Skeletal muscle satellite cell (primary cell): ENCODE data around the gene SLC7A14.

Source experiments
- H3K27me3 ChIP-seq: 2 replicates; pipeline ENCODE4 v1.7.0; 2013; ENCODE audit warnings: low read length; ENCODE audit not compliant: control insufficient read depth, insufficient read depth
- H3K36me3 ChIP-seq: 2 replicates; pipeline ENCODE4 v1.7.0; 2013; ENCODE audit warnings: mild to moderate bottlenecking, control low read depth, low read length; ENCODE audit not compliant: insufficient read depth
- H3K4me1 ChIP-seq: 2 replicates; pipeline ENCODE4 v1.7.0; 2013; ENCODE audit warnings: low read length; ENCODE audit not compliant: control insufficient read depth, insufficient read depth
- H3K4me2 ChIP-seq: 2 replicates; pipeline ENCODE4 v1.7.0; 2013; ENCODE audit warnings: mild to moderate bottlenecking, low read length
- H3K4me3 ChIP-seq: 2 replicates; pipeline ENCODE4 v1.7.0; 2013; ENCODE audit warnings: low read length
- H3K9ac ChIP-seq: 2 replicates; pipeline ENCODE4 v1.7.0; 2013; ENCODE audit warnings: mild to moderate bottlenecking, low read depth, low read length, moderate library complexity
- H3K9me3 ChIP-seq: replicated peaks from 2 replicates; pipeline ENCODE4 v1.7.0; 2013; ENCODE audit warnings: mild to moderate bottlenecking, control low read depth, low read length

The SLC7A14 gene

DNA sequence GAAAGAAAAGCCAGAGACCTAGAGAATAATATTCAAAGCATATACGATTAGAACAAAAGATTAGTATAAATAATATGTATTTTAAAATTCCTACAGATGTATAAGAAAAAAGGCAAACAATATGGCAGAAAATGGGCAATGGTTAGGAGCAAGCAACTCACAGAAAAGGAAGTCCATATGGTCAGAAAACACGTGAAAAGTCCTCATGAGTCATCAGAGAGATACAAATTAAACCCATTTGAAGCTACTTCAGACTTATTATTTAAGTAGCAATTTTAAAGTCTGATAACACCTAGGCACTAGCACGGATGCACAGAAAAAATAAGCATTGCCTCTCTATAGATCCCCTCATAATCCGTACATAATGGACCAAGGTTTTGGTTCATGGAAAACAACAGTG, 25.6 kb downstream of the SLC7A14 start:
- Histone ChIP-seq H3K27me3 (no peaks in the 10 kb centered on the region), H3K9ac (no peak overlapping the region), H3K4me1 (no peaks in the 10 kb centered on the region), H3K4me2 (no peak overlapping the region), H3K9me3 (no peaks in the 10 kb centered on the region), H3K36me3 (no peaks in the 10 kb centered on the region), H3K4me3 (no peak overlapping the region)

DNA sequence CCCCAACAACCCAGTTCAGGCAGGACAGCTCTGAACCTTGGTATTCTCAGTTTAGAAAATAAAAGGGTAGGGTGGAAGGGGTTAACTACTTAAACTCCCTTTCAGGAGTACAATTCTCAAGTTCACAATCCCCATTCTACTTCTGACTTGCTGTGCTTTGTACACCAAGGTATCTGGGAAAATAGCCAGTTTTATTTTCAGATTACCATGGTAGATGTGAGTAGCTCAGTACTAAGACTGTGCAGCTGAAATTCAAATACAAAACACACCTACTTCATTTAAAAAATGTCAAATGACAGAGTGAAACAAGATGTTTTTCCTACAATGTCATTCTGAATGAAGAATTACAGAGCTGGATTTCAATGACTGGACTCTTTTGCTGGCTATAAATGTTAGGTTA, 27.4 kb downstream of the SLC7A14 start:
- no peaks in the 10 kb centered on the region for H3K36me3 ChIP-seq
- H3K4me1 ChIP-seq = peaks cover 4% of the 10 kb centered on the region
- H3K4me3 ChIP-seq = no peak overlapping the region
- H3K9ac ChIP-seq = no peak overlapping the region
- no peak overlapping the region for H3K4me2 ChIP-seq
- H3K27me3 ChIP-seq = no peaks in the 10 kb centered on the region
- H3K9me3 ChIP-seq = no peaks in the 10 kb centered on the region

- Histone ChIP-seq H3K27me3 (no peaks in the 10 kb centered on the region), H3K4me2 (no peak overlapping the region), H3K36me3 (no peaks in the 10 kb centered on the region), H3K4me3 (no peak overlapping the region), H3K9ac (no peak overlapping the region), H3K4me1 (peaks cover 4% of the 10 kb centered on the region), H3K9me3 (no peaks in the 10 kb centered on the region)
These were observed 30.5 kb downstream of the SLC7A14 start for GRCh38 chr3:170555329-170555728.

GRCh38 chr3:170553788-170554757, 31.8 kb downstream of the SLC7A14 start:
- H3K4me3 ChIP-seq = no peak overlapping the region
- H3K36me3 ChIP-seq = no peaks in the 10 kb centered on the region
- H3K27me3 ChIP-seq = no peaks in the 10 kb centered on the region
- H3K9ac ChIP-seq = no peak overlapping the region
- no peaks in the 10 kb centered on the region for H3K9me3 ChIP-seq
- no peak overlapping the region for H3K4me2 ChIP-seq
- peaks cover 4% of the 10 kb centered on the region for H3K4me1 ChIP-seq

GRCh38 chr3:170551252-170551651, 34.6 kb downstream of the SLC7A14 start:
- H3K9ac ChIP-seq = no peak overlapping the region
- peaks cover 4% of the 10 kb centered on the region for H3K4me1 ChIP-seq
- no peak overlapping the region for H3K4me2 ChIP-seq
- no peaks in the 10 kb centered on the region for H3K27me3 ChIP-seq
- no peaks in the 10 kb centered on the region for H3K9me3 ChIP-seq
- H3K4me3 ChIP-seq = no peak overlapping the region
- no peaks in the 10 kb centered on the region for H3K36me3 ChIP-seq

- H3K36me3 ChIP-seq = no peaks in the 10 kb centered on the region
- no peaks in the 10 kb centered on the region for H3K4me1 ChIP-seq
- H3K9ac ChIP-seq = no peak overlapping the region
- H3K9me3 ChIP-seq = no peaks in the 10 kb centered on the region
- H3K27me3 ChIP-seq = peaks cover 2% of the 10 kb centered on the region
- no peak overlapping the region for H3K4me3 ChIP-seq
- no peak overlapping the region for H3K4me2 ChIP-seq
These were observed 43.2 kb downstream of the SLC7A14 start for GRCh38 chr3:170542704-170543103.

- H3K4me1 ChIP-seq = no peaks in the 10 kb centered on the region
- no peak overlapping the region for H3K9ac ChIP-seq
- no peak overlapping the region for H3K4me2 ChIP-seq
- H3K27me3 ChIP-seq = peaks cover 2% of the 10 kb centered on the region
- no peak overlapping the region for H3K4me3 ChIP-seq
- H3K9me3 ChIP-seq = no peaks in the 10 kb centered on the region
- H3K36me3 ChIP-seq = no peaks in the 10 kb centered on the region
These were observed 46.0 kb downstream of the SLC7A14 start for GRCh38 chr3:170539897-170540296.

DNA sequence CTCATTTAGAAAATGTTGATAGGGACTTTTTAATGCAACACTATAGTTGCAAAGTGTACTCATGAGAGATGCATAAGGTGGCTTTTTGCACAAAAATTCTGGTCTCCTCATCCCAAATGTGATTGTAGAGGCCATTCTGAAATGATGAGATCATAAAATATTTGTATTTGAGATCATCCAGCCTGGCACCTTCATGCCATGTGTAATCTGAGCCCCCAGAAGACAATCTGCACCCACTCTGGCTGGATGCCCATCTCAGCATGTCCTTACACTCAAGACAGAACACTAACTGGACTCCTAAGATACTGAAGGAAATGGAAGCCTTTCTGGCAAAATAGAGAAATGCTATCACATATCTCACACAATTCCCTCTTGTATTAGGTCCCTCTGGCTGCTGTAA, 49.2 kb downstream of the SLC7A14 start:
- no peak overlapping the region for H3K9ac ChIP-seq
- H3K4me2 ChIP-seq = no peak overlapping the region
- H3K9me3 ChIP-seq = no peaks in the 10 kb centered on the region
- no peaks in the 10 kb centered on the region for H3K36me3 ChIP-seq
- H3K4me1 ChIP-seq = no peaks in the 10 kb centered on the region
- H3K27me3 ChIP-seq = peaks cover 2% of the 10 kb centered on the region
- no peak overlapping the region for H3K4me3 ChIP-seq

DNA sequence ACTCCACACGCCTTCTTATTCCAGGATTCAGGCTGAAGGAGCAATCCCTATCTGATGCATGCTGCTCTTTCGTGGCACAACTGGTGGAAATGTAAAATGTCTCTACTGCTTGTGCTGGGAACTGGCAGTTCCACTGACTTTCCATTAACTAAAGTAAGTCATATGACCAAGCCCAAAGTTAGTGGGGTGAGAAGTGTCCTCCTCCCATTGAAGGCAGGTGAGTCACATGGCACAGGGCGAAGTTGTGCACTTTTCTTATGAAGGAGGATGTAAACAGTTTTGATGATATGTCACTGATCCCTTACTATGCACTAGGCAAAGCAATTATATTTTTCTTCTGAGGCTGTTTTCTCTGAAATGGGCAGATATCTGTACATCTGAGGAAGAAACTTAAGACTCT, 51.6 kb downstream of the SLC7A14 start:
- Histone ChIP-seq H3K4me3 (no peak overlapping the region), H3K36me3 (no peaks in the 10 kb centered on the region), H3K9me3 (no peaks in the 10 kb centered on the region), H3K4me1 (no peaks in the 10 kb centered on the region), H3K4me2 (no peak overlapping the region), H3K27me3 (peaks cover 2% of the 10 kb centered on the region), H3K9ac (no peak overlapping the region)

- H3K36me3 ChIP-seq = no peaks in the 10 kb centered on the region
- no peaks in the 10 kb centered on the region for H3K4me1 ChIP-seq
- H3K9me3 ChIP-seq = no peaks in the 10 kb centered on the region
- H3K4me2 ChIP-seq = no peak overlapping the region
- no peak overlapping the region for H3K4me3 ChIP-seq
- H3K27me3 ChIP-seq = no peaks in the 10 kb centered on the region
- no peak overlapping the region for H3K9ac ChIP-seq
These were observed 53.3 kb downstream of the SLC7A14 start for GRCh38 chr3:170532573-170532972.

- no peaks in the 10 kb centered on the region for H3K27me3 ChIP-seq
- no peaks in the 10 kb centered on the region for H3K4me1 ChIP-seq
- no peak overlapping the region for H3K4me3 ChIP-seq
- no peak overlapping the region for H3K9ac ChIP-seq
- H3K9me3 ChIP-seq = no peaks in the 10 kb centered on the region
- no peak overlapping the region for H3K4me2 ChIP-seq
- H3K36me3 ChIP-seq = no peaks in the 10 kb centered on the region
These were observed 54.1 kb downstream of the SLC7A14 start for GRCh38 chr3:170531657-170532335.
